Lower lobe of right lung (tissue), 2 donors: ENCODE data around the gene ZBP1. TPM values are rescaled to one million over a fixed set of nuclear protein-coding genes. Genes with fewer than 3 reads are reported as not detected.

Experiments
- ATAC-seq, 2 donors: fragments of 200-7000 bp; cut with Tn5 transposase; one replicate each; pipeline ENCODE4 v1.9.1; 2020 to 2022; ENCODE audit warnings: mild to moderate bottlenecking in 2 of 2, moderate library complexity in 2 of 2
- DNase-seq: peaks from one replicate; pipeline ENCODE4 v3.0.0-alpha.2; 2020
- H3K27ac ChIP-seq: fragments of 200-600 bp; one replicate; pipeline ENCODE4 v1.8.0; 2022
- H3K27me3 ChIP-seq: fragments of 200-600 bp; one replicate; pipeline ENCODE4 v1.8.0; 2022; ENCODE audit warnings: low read depth
- H3K36me3 ChIP-seq: fragments of 200-600 bp; one replicate; pipeline ENCODE4 v1.8.0; 2022; ENCODE audit warnings: mild to moderate bottlenecking
- H3K4me1 ChIP-seq: fragments of 200-600 bp; one replicate; pipeline ENCODE4 v1.8.0; 2022
- H3K4me3 ChIP-seq: fragments of 200-600 bp; one replicate; pipeline ENCODE4 v1.8.0; 2022; ENCODE audit warnings: mild to moderate bottlenecking
- H3K9me3 ChIP-seq: fragments of 200-600 bp; one replicate; pipeline ENCODE4 v1.8.0; 2022
- CTCF ChIP-seq: fragments of 200-600 bp; IDR thresholded peaks from one replicate; pipeline ENCODE4 v1.8.0; 2022; ENCODE audit warnings: antibody characterized with exemption, mild to moderate bottlenecking
- intact Hi-C: fragments of 100-400 bp; cut with DNase I; formaldehyde crosslinking; loops from one replicate; pipeline ENCODE4 v1.11.0; 2022
- total RNA-seq: library from RNA; stranded (reverse); fragmentation: NEBNext Ultra II Directional; extraction: Animal tissue kit (Norgen Biotek cat#: 25700); gene quantifications from one replicate; pipeline ENCODE4 v1.2.1, GENCODE V29; 2021
- donor health status: DM: no; HTN: yes; CAD: no; lungs with severe emphysema.

Gene ZBP1
- total RNA-seq, 1 donor from 2014 or later = 5.8 TPM

DNA sequence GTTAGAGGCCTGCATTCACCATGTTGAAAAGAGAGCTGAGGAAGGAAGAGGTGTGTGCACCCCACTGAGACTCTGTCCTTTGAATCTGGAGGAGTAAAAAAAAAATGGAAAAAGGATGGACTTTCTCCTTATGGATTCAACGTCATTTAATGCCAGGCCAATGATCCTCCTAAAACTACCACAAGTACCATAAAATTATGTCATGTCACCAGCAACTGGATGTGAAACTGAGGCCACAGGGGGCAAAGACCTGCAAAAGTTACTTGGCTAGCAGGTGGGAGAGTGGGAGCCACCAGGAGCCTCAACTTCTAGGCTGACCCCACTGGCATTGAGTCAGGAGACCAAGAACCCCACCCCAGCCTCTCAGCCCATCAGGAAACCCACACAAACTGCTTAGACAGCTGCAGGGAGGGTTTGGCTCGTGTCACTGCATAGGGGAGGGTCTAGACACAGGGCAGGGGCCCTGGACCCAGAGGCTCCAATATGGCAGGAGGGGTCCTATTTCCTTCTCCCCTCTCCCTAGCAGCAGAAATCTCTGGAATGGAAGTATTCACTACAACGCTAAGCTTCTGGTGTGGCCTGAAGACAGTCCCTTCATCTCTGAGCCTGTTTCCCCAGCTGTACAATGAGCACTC, 48.3 kb downstream of the ZBP1 start:
- ATAC-seq (no peak), DNase-seq (no peak)
- TF ChIP-seq CTCF = no peak
- intact Hi-C loops = no loop called here
- Histone ChIP-seq H3K4me1 (no peaks in the 10 kb centered on the region), H3K27ac (no peak overlapping the region), H3K36me3 (no peaks in the 10 kb centered on the region), H3K27me3 (no peaks in the 10 kb centered on the region), H3K9me3 (no peaks in the 10 kb centered on the region), H3K4me3 (no peak overlapping the region)

DNA sequence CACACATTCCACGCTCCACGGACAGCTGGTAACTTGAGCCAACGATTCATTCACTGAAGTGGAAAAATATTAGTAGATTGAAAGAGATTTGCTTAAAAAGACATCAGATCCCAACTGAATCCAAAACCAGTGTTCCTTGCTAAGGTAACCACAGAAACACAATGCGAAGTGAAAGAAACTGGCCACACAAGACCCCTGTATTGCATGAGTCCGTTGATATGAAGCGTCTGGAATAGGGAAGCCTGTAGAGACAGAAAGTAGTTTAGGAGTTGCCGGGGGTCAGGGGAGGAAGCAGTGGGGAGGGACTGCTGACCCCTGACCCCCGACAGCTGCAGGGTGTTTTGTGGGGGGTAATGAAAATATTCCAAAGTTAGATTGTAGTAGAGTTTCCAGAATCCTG, 49.3 kb downstream of the ZBP1 start:
- no peak for TF ChIP-seq CTCF
- no peaks in the 10 kb centered on the region for H3K4me1 ChIP-seq
- H3K27me3 ChIP-seq = no peaks in the 10 kb centered on the region
- ATAC-seq (no peak), DNase-seq (no peak)
- no peaks in the 10 kb centered on the region for H3K9me3 ChIP-seq
- intact Hi-C loops = no loop called here
- H3K27ac ChIP-seq = no peak overlapping the region
- no peak overlapping the region for H3K4me3 ChIP-seq
- no peaks in the 10 kb centered on the region for H3K36me3 ChIP-seq

- DNase-seq (no peak), ATAC-seq (no peak)
Observed at GRCh38 chr20:57570145-57570850, 49.9 kb downstream of the ZBP1 start.

DNA sequence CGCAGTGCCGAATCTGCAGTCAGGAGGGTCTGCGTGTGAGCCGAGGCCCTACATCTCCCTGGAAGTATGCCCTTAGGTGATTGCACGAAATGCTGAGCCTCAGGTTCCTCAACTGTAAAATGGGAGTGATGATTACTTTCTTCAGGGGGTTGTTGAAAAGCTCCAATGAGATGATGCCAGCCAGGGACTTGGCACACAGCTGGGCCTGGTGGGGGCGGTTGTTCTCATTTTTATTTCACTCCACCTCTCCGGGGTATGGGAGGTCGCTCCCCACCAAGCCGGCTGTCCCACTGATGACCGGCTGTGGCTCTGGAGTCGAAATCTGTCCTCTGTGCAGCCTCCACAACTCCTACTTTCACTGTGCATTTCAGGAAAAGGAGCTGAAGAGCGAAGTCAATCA, 51.3 kb downstream of the ZBP1 start:
- TF ChIP-seq CTCF = no peak
- DNase-seq (no peak), ATAC-seq (no peak)
- H3K27me3 ChIP-seq = no peaks in the 10 kb centered on the region
- intact Hi-C loops = no loop called here
- no peak overlapping the region for H3K4me3 ChIP-seq
- no peaks in the 10 kb centered on the region for H3K4me1 ChIP-seq
- no peaks in the 10 kb centered on the region for H3K36me3 ChIP-seq
- H3K27ac ChIP-seq = no peak overlapping the region
- H3K9me3 ChIP-seq = no peaks in the 10 kb centered on the region

More at GRCh38 chr20:57570145-57570850, 49.9 kb downstream of the ZBP1 start:
- no peaks in the 10 kb centered on the region for H3K9me3 ChIP-seq
- no peaks in the 10 kb centered on the region for H3K27me3 ChIP-seq
- no peak for TF ChIP-seq CTCF
- no peak overlapping the region for H3K4me3 ChIP-seq
- no peaks in the 10 kb centered on the region for H3K4me1 ChIP-seq
- H3K27ac ChIP-seq = no peak overlapping the region
- intact Hi-C loops = no loop called here
- no peaks in the 10 kb centered on the region for H3K36me3 ChIP-seq

- Histone ChIP-seq H3K4me3 (no peak overlapping the region), H3K4me1 (no peaks in the 10 kb centered on the region), H3K9me3 (no peaks in the 10 kb centered on the region), H3K27me3 (no peaks in the 10 kb centered on the region), H3K36me3 (no peaks in the 10 kb centered on the region), H3K27ac (no peak overlapping the region)
- no peak for TF ChIP-seq CTCF
- intact Hi-C loops = no loop called here
- ATAC-seq (peak in 1 of 2 donors; percentile 35), DNase-seq (no peak)
Observed at GRCh38 chr20:57568088-57568896, 51.9 kb downstream of the ZBP1 start.
